Activated CD8-positive, alpha-beta T cell treated with anti-CD3 and anti-CD28 coated beads for 36 hours (primary cell): ENCODE results near the gene RRBP1. TPM values are rescaled to one million over a fixed set of nuclear protein-coding genes. Genes with fewer than 3 reads are reported as not detected.

Experiments used
- ATAC-seq: fragments of 200-7000 bp; cut with Tn5 transposase; one replicate; pipeline ENCODE4 v1.10.0; 2021; ENCODE audit warnings: mild to moderate bottlenecking, moderate library complexity
- CTCF ChIA-PET: fragments of 350-600 bp; sonication (Branson Sonifier 250); formaldehyde crosslinking; loops from one replicate; lab custom pipeline; 2021; ENCODE audit warnings: antibody characterized with exemption; lab: Charles Lee
- POLR2A ChIA-PET: fragments of 350-600 bp; sonication (Branson Sonifier 250); formaldehyde crosslinking; loops from one replicate; lab custom pipeline; 2021; ENCODE audit warnings: antibody characterized with exemption; lab: Charles Lee
- DNase-seq: peaks from one replicate; pipeline ENCODE4 v3.0.0-alpha.2; 2020
- H3K27ac Mint-ChIP-seq: one replicate; pipeline ENCODE4 v1.8.0; 2021; ENCODE audit warnings: mild to moderate bottlenecking, mixed read lengths
- H3K27me3 Mint-ChIP-seq: one replicate; pipeline ENCODE4 v1.8.0; 2021; ENCODE audit warnings: mixed read lengths
- H3K36me3 Mint-ChIP-seq: one replicate; pipeline ENCODE4 v1.8.0; 2021; ENCODE audit warnings: low read depth, mixed read lengths
- H3K4me1 Mint-ChIP-seq: one replicate; pipeline ENCODE4 v1.8.0; 2021; ENCODE audit warnings: low read depth, mixed read lengths
- H3K4me3 Mint-ChIP-seq: one replicate; pipeline ENCODE4 v1.8.0; 2021; ENCODE audit warnings: mild to moderate bottlenecking, moderate library complexity, mixed read lengths
- H3K9me3 Mint-ChIP-seq: one replicate; pipeline ENCODE4 v1.8.0; 2021; ENCODE audit warnings: mixed read lengths
- CTCF ChIP-seq: fragments of 200-600 bp; IDR thresholded peaks from one replicate; pipeline ENCODE4 v1.8.0; 2022; ENCODE audit warnings: antibody characterized with exemption, mild to moderate bottlenecking
- intact Hi-C: fragments of 100-400 bp; cut with micrococcal nuclease; formaldehyde crosslinking; loops from one replicate; pipeline ENCODE4 v1.10.0; 2022
- total RNA-seq, 2 experiments: library from RNA; stranded (reverse); gene quantifications; one replicate each; pipeline ENCODE4 v1.2.3, GENCODE V29; 2021

RRBP1 gene
- total RNA-seq, 2 experiments from 2014 or later = 35.2 to 35.9 TPM

GRCh38 chr20:17625246-17626051 lies 56.6 kb downstream of the RRBP1 start:
- H3K4me1 Mint-ChIP-seq = no peaks in the 10 kb centered on the region
- no peak overlapping the region for H3K27ac Mint-ChIP-seq
- no peak overlapping the region for H3K4me3 Mint-ChIP-seq

GRCh38 chr20:17624551-17625245 lies 57.3 kb downstream of the RRBP1 start:
- no peaks in the 10 kb centered on the region for H3K4me1 Mint-ChIP-seq
- no peaks in the 10 kb centered on the region for H3K9me3 Mint-ChIP-seq
- DNase-seq = no peak
- no peak overlapping the region for H3K27ac Mint-ChIP-seq
- H3K4me3 Mint-ChIP-seq = no peak overlapping the region
- peaks cover 4% of the 10 kb centered on the region for H3K36me3 Mint-ChIP-seq
- TF ChIP-seq CTCF = no peak
- CTCF ChIA-PET = no interaction called here
- intact Hi-C loops = no loop called here
- no peaks in the 10 kb centered on the region for H3K27me3 Mint-ChIP-seq
- POLR2A ChIA-PET = no interaction called here
- no peak for ATAC-seq

More at GRCh38 chr20:17625246-17626051, 56.6 kb downstream of the RRBP1 start:
- no peak for DNase-seq
- ATAC-seq = no peak
- ChIA-PET CTCF (no interaction called here), POLR2A (no interaction called here)
- intact Hi-C loops = no loop called here
- Mint-ChIP-seq H3K27me3 (no peaks in the 10 kb centered on the region), H3K9me3 (no peaks in the 10 kb centered on the region), H3K36me3 (peaks cover 4% of the 10 kb centered on the region)
- no peak for TF ChIP-seq CTCF

GRCh38 chr20:17624070-17624469 lies 58.0 kb downstream of the RRBP1 start:
- ATAC-seq = no peak
- no peak for TF ChIP-seq CTCF
- POLR2A ChIA-PET = no interaction called here

GRCh38 chr20:17622851-17623508 lies 59.1 kb downstream of the RRBP1 start:
- H3K4me3 Mint-ChIP-seq = no peak overlapping the region
- TF ChIP-seq CTCF = no peak
- no peaks in the 10 kb centered on the region for H3K27me3 Mint-ChIP-seq
- ChIA-PET CTCF (interaction anchor here (1.2 kb wide), 2 partner anchors 119 to 373 kb away, joined by 3 to 4 read pairs; no protein-coding TSS in a partner anchor), POLR2A (no interaction called here)
- intact Hi-C loops = no loop called here
- ATAC-seq (no peak), DNase-seq (no peak)
- peaks cover 3% of the 10 kb centered on the region for H3K36me3 Mint-ChIP-seq
- no peaks in the 10 kb centered on the region for H3K9me3 Mint-ChIP-seq
- no peaks in the 10 kb centered on the region for H3K4me1 Mint-ChIP-seq
- no peak overlapping the region for H3K27ac Mint-ChIP-seq

More at GRCh38 chr20:17624070-17624469, 58.0 kb downstream of the RRBP1 start:
- CTCF ChIA-PET = interaction anchor here (1.2 kb wide), 1 partner anchor 372 kb away, joined by 3 read pairs; no protein-coding TSS in a partner anchor
- Mint-ChIP-seq H3K27ac (no peak overlapping the region), H3K4me3 (no peak overlapping the region), H3K36me3 (peaks cover 4% of the 10 kb centered on the region), H3K4me1 (no peaks in the 10 kb centered on the region), H3K9me3 (no peaks in the 10 kb centered on the region), H3K27me3 (no peaks in the 10 kb centered on the region)
- no peak for DNase-seq
- intact Hi-C loops = no loop called here
